Left lung (tissue), 10 donors: Measurements from ENCODE around the gene MATK. TPM values are rescaled to one million over a fixed set of nuclear protein-coding genes. Genes with fewer than 3 reads are reported as not detected.

Experiments used
- ATAC-seq: fragments of 200-7000 bp; cut with Tn5 transposase; one replicate; pipeline ENCODE4 v1.9.1; 2020; ENCODE audit warnings: moderate library complexity
- DNase-seq, 4 donors: peaks; one replicate each; pipeline ENCODE4 v3.0.0-alpha.2; 2013 to 2020
- H3K27ac ChIP-seq, 2 donors: fragments of 200-600 bp; sonication (generic) in 1 of 2; one replicate each; pipeline versions ENCODE4 v1.5.0 to v1.8.0; 2020 to 2021
- H3K27me3 ChIP-seq, 2 donors: fragments of 200-600 bp; sonication (generic) in 1 of 2; one replicate each; pipeline versions ENCODE4 v1.5.0 to v1.8.0; 2020 to 2021
- H3K36me3 ChIP-seq, 2 donors: fragments of 200-600 bp; sonication (generic) in 1 of 2; one replicate each; pipeline versions ENCODE4 v1.5.0 to v1.8.0; 2020 to 2021
- H3K4me1 ChIP-seq, 2 donors: fragments of 200-600 bp; one replicate each; pipeline ENCODE4 v1.8.0; 2021
- H3K4me3 ChIP-seq, 2 donors: fragments of 200-600 bp; sonication (generic) in 1 of 2; one replicate each; pipeline versions ENCODE4 v1.5.0 to v1.8.0; 2020 to 2021; ENCODE audit warnings: mild to moderate bottlenecking in 1 of 2
- H3K9me3 ChIP-seq, 2 donors: fragments of 200-600 bp; sonication (generic) in 1 of 2; one replicate each; pipeline versions ENCODE4 v1.5.0 to v1.8.0; 2020 to 2021
- CTCF ChIP-seq, 2 donors: fragments of 200-600 bp; sonication (generic) in 1 of 2; IDR thresholded peaks; one replicate each; pipeline versions ENCODE4 v1.5.0 to v1.8.0; 2021; ENCODE audit warnings: antibody characterized with exemption in 2 of 2
- intact Hi-C, 2 donors: fragments of 100-400 bp; cut with DNase I; formaldehyde crosslinking; loops; one replicate each; pipeline versions ENCODE4 v1.11.2 to v1.14.2; 2022
- polyA plus RNA-seq, 6 donors: library from polyadenylated mRNA; unstranded; fragments of 120-200 nt; gene quantifications; one replicate each; pipeline ENCODE4 v1.2.1, GENCODE V29; 2013; ENCODE audit not compliant: insufficient read length in 6 of 6
- total RNA-seq, 2 donors: library from RNA; stranded (reverse); fragmentation: NEBNext Ultra II Directional; extraction: Animal tissue kit (Norgen Biotek cat#: 25700); gene quantifications; one replicate each; pipeline ENCODE4 v1.2.1, GENCODE V29; 2021
- donor health status: DM: no; HTN: yes; CAD: no.
- donor health status: DM: no; HTN: no; CAD: no.

MATK gene
- total and polyA plus RNA-seq, 8 donors, result 1.1 to 9.1 (median 1.9) TPM

GRCh38 chr19:3782903-3783302 lies 3.3 kb downstream of the MATK start:
- intact Hi-C loops, result no loop called here
- ATAC-seq (no peak), DNase-seq (peak in 1 of 4 donors; percentile 54)
- Histone ChIP-seq H3K4me3 (no peak overlapping the region), H3K27me3 (peaks cover 12 to 48% of the 10 kb centered on the region in 2 donors), H3K27ac (no peak overlapping the region), H3K9me3 (peaks cover 0 to 22% of the 10 kb centered on the region in 2 donors), H3K4me1 (peaks cover 0 to 18% of the 10 kb centered on the region in 2 donors), H3K36me3 (no peaks in the 10 kb centered on the region)
- no peak for TF ChIP-seq CTCF (IDR thresholded peaks at IDR 0.05)

DNA sequence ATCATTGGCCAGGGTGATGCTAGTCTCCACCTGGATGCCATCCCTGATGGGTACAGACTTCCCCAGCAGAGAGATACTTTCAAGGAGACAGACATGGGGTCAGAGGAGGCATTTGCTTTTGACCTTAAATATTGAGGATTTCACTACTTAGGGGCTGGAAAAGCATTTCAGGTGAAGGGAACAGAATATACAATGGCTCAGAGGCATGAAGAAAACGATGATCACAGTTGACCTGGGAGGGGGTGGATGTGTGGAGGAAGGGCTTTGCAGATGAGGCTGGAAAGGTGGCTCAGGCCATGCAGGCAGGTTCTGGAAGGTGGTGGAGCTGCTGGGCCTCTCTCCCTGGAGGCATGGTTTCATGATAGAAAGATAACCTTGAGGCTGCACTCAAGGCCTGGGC lies 3.9 kb downstream of the MATK start:
- no peak overlapping the region for H3K4me3 ChIP-seq
- no peak for DNase-seq
- no peaks in the 10 kb centered on the region for H3K36me3 ChIP-seq
- H3K4me1 ChIP-seq, result peaks cover 0 to 18% of the 10 kb centered on the region in 2 donors
- peaks cover 0 to 22% of the 10 kb centered on the region in 2 donors for H3K9me3 ChIP-seq
- ATAC-seq, result no peak
- H3K27me3 ChIP-seq, result peaks cover 12 to 48% of the 10 kb centered on the region in 2 donors
- TF ChIP-seq CTCF (IDR thresholded peaks at IDR 0.05), result no peak
- intact Hi-C loops, result no loop called here
- no peak overlapping the region for H3K27ac ChIP-seq

DNA sequence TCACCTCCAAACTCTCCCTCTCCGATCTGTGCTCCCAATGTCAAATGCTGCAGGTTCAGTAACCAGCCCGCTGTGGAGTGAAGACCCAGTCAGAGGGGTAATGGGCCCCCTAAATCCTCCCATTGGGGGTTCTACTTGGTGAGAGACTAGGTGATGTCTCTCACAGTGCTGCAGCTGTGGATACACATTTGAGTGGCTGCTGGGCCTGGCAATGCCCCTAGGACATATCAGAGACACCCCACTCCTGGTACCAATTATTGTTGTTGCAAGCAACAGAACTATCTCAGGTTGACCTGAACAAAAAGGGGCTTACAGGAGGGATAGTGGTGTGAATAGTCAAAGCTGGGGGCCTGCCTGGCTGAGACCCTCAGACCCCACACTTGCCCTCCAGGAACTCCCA lies 4.6 kb downstream of the MATK start:
- no peak overlapping the region for H3K27ac ChIP-seq
- ATAC-seq (no peak), DNase-seq (no peak)
- peaks cover 0 to 17% of the 10 kb centered on the region in 2 donors for H3K4me1 ChIP-seq
- no peak for TF ChIP-seq CTCF (IDR thresholded peaks at IDR 0.05)
- H3K4me3 ChIP-seq, result no peak overlapping the region
- peaks cover 12 to 41% of the 10 kb centered on the region in 2 donors for H3K27me3 ChIP-seq
- intact Hi-C loops, result no loop called here
- no peaks in the 10 kb centered on the region for H3K36me3 ChIP-seq
- H3K9me3 ChIP-seq, result peaks cover 0 to 22% of the 10 kb centered on the region in 2 donors

GRCh38 chr19:3780786-3781304 lies 5.3 kb downstream of the MATK start:
- H3K27ac ChIP-seq, result no peak overlapping the region
- peaks cover 0 to 12% of the 10 kb centered on the region in 2 donors for H3K4me1 ChIP-seq
- intact Hi-C loops, result no loop called here
- no peak for TF ChIP-seq CTCF (IDR thresholded peaks at IDR 0.05)
- H3K27me3 ChIP-seq, result peaks cover 10 to 33% of the 10 kb centered on the region in 2 donors
- H3K36me3 ChIP-seq, result no peaks in the 10 kb centered on the region
- no peak overlapping the region for H3K4me3 ChIP-seq
- peaks cover 0 to 22% of the 10 kb centered on the region in 2 donors for H3K9me3 ChIP-seq
- ATAC-seq (no peak), DNase-seq (no peak)

DNA sequence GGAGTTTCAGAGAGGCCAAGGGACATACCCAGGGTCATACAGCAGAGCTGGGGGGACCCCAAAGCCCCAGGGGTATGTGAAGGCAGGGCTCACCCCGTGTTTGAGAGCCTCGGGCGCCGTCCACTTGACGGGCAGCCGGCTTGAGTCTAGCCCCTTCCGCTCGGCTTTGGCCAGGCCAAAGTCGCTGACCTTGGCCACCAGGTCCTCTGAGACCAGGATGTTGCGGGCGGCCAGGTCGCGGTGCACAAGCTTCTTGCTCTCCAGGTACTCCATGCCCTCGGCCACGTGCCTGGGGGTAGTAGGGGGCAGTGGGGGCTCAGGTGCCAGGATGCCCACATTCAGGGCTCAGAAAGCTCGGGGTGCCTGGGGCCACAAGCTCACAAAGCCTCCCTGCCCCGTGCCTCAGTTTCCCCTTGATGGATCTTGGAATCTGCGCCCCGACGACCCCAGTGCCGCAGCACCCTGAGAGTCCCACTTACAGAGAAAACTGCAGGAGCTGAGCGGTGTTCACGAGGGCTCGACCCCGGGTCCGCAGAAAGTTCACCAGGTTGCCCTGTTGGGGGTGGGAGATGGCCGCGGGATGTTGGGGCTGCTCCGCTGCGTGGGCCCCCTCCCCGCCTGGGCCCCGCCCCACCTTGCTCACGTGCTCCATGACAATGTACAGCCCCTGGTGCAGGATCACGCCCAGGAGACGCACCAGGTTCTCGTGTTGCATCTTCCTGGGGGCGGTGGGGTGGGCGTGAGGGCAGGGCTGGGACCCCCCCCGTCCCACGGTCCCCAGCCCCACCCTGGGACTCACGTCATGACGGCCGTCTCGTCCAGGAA lies 7.1 kb downstream of the MATK start:
- Histone ChIP-seq H3K9me3 (peaks cover 0 to 22% of the 10 kb centered on the region in 2 donors), H3K27ac (no peak overlapping the region), H3K4me3 (no peak overlapping the region), H3K4me1 (no peaks in the 10 kb centered on the region), H3K36me3 (no peaks in the 10 kb centered on the region), H3K27me3 (peaks cover 0 to 16% of the 10 kb centered on the region in 2 donors)
- no peak for ATAC-seq
- intact Hi-C loops, result no loop called here
- DNase-seq, result peak in 1 of 4 donors; percentile 78
- no peak for TF ChIP-seq CTCF (IDR thresholded peaks at IDR 0.05)
